Stimulated activated CD4-positive, alpha-beta T cell treated with anti-CD3 and anti-CD28 coated beads, Interleukin-2, amount 100 ng/mL, for 48 hours (primary cell): ENCODE results near the gene PIK3AP1.

Experiments
- DNase-seq, 2 donors: peaks; one replicate each; pipeline ENCODE4 v3.0.0-alpha.2; 2020

Gene PIK3AP1

GRCh38 chr10:96670786-96671185, 49.5 kb downstream of the PIK3AP1 start:
- no peak for DNase-seq

- no peak for DNase-seq
Observed at GRCh38 chr10:96667401-96667800, 52.9 kb downstream of the PIK3AP1 start.

GRCh38 chr10:96666741-96667140, 53.6 kb downstream of the PIK3AP1 start:
- no peak for DNase-seq

GRCh38 chr10:96665306-96665705, 55.0 kb downstream of the PIK3AP1 start:
- DNase-seq, result no peak

GRCh38 chr10:96664563-96664962, 55.8 kb downstream of the PIK3AP1 start:
- no peak for DNase-seq

- DNase-seq, result no peak
Observed at GRCh38 chr10:96663797-96664196, 56.5 kb downstream of the PIK3AP1 start.

GRCh38 chr10:96661632-96662031, 58.7 kb downstream of the PIK3AP1 start:
- DNase-seq, result no peak

GRCh38 chr10:96660297-96660696, 60.0 kb downstream of the PIK3AP1 start:
- DNase-seq, result no peak

GRCh38 chr10:96658844-96659243, 61.5 kb downstream of the PIK3AP1 start:
- DNase-seq, result no peak

- no peak for DNase-seq
Observed at GRCh38 chr10:96657385-96657784, 62.9 kb downstream of the PIK3AP1 start.

GRCh38 chr10:96656839-96657238, 63.5 kb downstream of the PIK3AP1 start:
- no peak for DNase-seq

GRCh38 chr10:96656198-96656577, 64.1 kb downstream of the PIK3AP1 start:
- no peak for DNase-seq

GRCh38 chr10:96655461-96656197, 64.7 kb downstream of the PIK3AP1 start:
- DNase-seq, result no peak

GRCh38 chr10:96651998-96652431, 68.3 kb downstream of the PIK3AP1 start:
- DNase-seq, result no peak

GRCh38 chr10:96650958-96651357, 69.4 kb downstream of the PIK3AP1 start:
- DNase-seq, result no peak

GRCh38 chr10:96648297-96648696, 72.0 kb downstream of the PIK3AP1 start:
- DNase-seq, result no peak

- DNase-seq, result no peak
Observed at GRCh38 chr10:96647466-96647865, 72.8 kb downstream of the PIK3AP1 start.

- DNase-seq, result no peak
Observed at GRCh38 chr10:96646751-96647166, 73.6 kb downstream of the PIK3AP1 start.

- no peak for DNase-seq
Observed at GRCh38 chr10:96646301-96646700, 74.0 kb downstream of the PIK3AP1 start.

GRCh38 chr10:96645191-96645721, 75.1 kb downstream of the PIK3AP1 start:
- DNase-seq, result no peak

- DNase-seq, result no peak
Observed at GRCh38 chr10:96643920-96644319, 76.4 kb downstream of the PIK3AP1 start.

- peak; percentile 61 for DNase-seq
Observed at GRCh38 chr10:96642973-96643372, 77.3 kb downstream of the PIK3AP1 start.

- DNase-seq, result no peak
Observed at GRCh38 chr10:96642530-96642929, 77.8 kb downstream of the PIK3AP1 start.

GRCh38 chr10:96641396-96642295, 78.7 kb downstream of the PIK3AP1 start:
- DNase-seq, result no peak
